ENCODE results near the gene GOT2.
"Not testable (repeated sequence)": the region's sequence is repeated elsewhere in the genome, so short reads cannot be mapped to it uniquely, and the experiment has no call there.

Gene GOT2

DNA sequence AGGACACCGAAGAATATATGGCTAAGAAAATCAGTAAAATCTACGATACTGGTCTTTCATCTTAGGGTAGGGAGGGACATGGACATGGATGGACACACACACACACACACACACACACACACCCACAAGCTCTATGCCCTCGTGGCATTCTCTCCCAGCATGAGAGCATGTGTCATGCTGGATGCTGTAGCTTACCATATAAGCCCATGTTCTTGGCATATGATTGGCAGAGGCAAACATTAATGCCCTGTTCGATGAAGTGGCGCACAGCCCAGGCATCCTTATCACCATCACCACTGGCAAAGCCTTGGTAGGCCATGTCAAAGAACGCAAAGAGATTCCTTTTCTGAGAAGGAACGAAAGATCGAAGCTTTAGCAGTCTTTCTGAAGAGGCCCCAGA, 17.6 kb downstream of the GOT2 start:
- DNase-seq, result no peak

DNA sequence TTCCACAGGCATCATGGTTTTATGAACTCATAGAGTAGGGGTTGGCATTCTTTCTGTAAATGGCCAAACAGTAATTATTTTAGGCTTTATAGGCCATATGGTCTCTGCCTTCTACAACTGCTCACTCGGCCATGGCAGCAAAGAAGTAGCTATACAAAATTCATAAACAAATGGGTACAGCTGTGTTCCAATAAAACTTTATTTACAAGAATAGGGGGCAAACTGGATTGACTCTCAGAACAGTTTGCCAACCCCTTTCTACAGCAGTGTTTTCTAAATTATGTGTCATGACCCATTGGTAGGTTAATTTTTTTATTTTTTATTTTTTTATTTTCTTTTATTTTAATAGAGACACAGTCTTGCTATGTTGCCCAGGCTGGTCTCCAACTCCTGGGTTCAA, 20.4 kb downstream of the GOT2 start:
- DNase-seq, result no peak

DNA sequence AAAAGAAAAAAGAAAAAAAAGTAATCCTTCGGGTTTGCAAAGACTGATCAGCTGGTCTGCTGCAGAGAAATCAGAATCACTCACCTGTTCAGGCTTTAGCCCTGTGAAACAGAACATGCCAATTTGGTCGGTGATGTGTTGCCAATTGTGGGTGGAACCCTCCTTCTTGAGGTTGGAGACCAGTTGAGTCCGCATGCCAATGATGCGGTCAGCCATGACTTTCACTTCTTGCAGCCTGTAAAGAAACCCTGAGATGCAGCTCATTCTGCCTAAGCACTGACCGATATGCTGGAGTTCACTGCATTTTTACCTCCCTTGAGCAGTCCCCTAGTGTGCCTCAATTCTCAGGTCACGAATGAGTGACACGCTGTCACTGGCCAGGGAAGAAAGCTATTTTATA, 24.8 kb downstream of the GOT2 start:
- DNase-seq, result no peak

DNA sequence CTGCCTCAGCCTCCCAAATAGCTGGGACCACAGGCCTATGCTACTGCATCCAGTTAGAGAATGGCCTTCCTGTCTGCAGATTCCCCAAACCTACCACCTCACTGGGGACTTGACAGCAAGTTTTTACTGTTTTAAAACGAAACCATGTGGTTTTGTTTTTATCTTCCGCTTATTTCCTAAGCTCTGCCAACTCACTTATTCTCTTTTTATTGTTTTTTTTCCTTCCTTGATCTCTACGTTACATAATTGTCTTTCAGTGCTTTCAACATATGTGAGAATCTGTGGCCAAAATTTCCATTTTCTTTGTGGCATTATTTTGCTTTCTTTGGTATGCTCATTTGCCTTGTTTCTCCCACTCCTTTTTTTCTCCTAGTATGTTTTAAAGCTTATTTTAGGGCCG, 35.0 kb downstream of the GOT2 start:
- DNase-seq, result no peak

DNA sequence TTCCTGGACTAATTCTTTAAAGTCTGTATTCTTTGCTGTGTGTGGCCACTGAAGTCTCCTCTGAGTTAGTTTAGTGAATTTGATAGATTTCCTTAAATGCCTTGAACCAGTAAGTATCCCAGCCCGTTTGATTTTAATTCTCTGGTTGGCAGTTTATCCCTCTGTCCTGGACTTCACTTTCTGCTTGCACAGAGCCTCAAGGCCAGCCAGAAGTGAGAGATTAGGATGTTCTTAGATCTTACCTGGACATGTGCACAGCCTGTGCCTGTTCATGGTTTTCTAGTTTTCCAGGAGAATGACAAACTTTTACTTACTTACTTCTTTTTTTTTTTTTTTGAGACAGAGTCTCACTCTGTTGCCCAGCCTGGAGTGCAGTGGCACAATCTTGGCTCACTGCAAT, 38.7 kb downstream of the GOT2 start:
- no peak for DNase-seq

DNA sequence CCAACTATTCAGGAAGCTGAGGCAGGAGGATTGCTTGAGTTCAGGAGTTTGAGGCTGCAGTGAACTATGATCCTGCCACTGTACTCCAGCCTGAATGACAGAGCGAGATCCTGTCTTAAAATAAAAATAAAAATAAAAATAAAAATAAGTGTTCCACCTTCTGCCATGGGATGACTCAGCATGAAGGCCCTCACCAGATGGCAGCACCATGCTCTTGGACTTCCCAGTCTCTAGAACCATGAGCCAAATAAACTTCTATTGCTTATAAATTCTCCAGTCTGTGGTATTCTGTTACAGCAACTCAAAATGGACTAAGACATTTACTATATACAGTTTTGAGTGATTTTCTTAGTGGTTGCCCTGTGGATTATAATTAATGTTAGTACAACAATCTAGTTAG, 41.7 kb downstream of the GOT2 start:
- no peak for DNase-seq

DNA sequence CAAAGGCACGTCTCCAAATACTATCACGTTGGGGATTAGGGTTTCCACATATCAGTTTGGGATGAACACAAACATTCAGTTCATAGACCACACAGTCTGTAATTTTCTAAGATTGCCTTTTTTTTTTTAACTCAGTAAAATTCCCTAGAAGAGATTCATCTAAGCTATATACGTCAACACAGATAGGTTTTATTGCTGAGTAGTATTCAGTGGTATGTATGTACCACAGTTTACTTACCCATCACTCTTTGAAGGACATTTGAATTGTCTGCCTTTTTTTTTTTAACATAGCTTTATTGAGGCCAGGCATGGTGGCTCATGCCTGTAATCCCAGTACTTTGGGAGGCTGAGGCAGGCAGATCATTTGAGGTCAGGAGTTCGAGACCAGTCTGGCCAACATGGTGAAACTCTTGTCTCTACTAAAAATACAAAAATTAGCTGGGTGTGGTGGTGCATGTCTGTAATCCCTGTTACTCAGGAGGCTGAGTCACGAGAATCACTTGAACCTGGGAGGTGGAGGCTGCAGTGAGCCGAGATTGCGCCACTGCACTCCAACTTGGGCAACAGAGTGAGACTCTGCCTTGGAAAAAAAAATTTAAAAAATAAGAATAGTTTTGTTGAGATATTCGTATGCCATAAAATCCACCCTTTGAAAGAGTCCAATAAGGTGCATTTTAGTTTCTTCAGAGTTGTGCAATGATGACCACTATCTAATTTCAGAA, 47.0 kb downstream of the GOT2 start:
- DNase-seq, result not testable (repeated sequence)

DNA sequence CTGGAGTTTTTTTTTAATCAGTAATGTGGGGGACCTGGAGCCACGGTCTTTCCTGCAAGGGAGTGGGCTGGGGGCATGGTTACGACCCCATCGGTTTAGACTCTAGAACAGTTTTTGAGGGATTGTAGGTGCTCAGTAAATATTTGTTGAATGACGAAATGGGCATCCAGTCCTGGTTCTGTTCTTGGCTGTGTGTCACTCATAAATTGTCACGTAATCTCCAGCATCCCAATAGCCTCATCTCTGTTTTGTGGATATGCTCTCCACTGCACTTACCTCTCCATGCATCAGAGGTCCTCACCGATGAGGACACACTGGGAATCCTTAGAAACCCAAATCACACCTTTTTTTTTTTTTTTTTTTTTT, 49.0 kb downstream of the GOT2 start:
- DNase-seq, result no peak

DNA sequence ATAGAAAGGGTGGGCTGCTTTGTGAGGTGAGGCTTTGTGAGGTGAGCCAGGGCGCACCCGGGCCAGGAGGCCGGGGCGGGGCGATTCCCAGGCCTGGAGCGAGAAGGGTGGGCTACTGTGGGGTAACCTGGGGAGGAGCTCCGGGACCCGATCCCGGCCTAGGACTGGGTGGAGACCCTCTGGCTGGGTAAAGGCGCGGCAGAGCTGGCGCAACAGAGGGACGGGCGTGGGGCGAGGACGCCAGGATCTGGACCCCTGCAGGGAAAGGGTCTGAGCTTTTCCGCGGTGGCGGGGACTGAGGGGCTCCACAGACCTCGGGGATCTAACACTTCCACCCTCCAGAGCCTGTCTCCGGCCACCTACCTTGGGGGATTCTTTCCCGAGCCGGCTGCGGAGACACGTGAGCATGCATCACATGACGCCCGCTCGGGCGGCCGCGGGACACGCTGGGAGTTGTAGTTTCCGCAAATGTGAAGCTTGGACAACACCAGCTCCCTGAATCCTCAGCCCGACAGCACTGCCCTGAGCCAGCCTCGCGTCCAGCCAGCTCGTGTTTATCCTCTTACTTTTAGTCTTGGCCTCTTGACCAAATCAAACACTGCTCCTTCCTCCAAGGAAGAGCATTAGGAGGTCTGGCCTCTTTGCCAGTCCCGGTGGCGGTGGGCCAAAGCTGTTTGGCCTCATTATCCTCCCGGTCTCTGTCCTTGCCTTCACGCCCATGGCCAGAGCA, 49.6 kb downstream of the GOT2 start, which contains the start of gene SLC38A7:
TSS of gene SLC38A7 (minus strand) at position 417 of the 730 bp plus-strand sequence. CDS start 4,644 bp downstream, outside the sequence.
- peak; percentile 48 for DNase-seq

DNA sequence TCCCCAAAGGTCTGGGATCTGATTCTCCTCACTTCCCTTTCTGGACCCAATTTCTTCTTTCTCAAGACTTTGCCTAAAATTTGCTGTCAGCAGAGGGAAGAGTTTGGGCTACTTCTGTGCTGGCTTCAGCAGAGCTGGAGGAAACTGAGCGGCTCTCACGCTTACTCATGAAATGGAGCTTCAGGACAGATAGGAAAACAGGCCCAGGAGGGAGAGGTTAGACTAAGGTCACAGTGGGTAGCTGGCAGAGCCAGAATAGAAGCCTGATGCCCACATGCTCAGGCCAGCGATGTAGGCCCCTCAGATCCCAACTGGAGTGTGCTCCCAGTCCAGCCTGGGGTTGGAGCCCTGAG, 50.1 kb downstream of the GOT2 start:
- DNase-seq, result no peak

DNA sequence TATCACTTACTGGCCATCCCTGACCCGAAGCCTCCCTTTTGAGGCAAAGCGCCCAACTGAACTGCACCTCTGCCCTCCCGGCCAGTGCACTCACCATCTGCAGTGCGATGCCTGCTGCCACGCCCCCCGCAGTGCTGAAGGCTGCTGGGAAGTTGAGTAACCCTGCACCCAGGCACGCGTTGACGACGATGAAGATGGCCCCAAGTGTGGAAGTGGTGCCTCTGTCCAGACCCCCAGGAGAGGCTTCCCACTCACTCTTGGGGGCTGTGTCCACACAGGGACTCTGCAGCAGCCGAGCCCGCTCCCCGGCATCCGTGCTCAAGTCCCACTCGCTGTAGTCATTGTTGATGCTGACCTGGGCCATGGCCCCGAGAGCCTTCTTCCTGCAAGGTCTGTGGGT, 54.4 kb downstream of the GOT2 start:
- DNase-seq, result no peak

DNA sequence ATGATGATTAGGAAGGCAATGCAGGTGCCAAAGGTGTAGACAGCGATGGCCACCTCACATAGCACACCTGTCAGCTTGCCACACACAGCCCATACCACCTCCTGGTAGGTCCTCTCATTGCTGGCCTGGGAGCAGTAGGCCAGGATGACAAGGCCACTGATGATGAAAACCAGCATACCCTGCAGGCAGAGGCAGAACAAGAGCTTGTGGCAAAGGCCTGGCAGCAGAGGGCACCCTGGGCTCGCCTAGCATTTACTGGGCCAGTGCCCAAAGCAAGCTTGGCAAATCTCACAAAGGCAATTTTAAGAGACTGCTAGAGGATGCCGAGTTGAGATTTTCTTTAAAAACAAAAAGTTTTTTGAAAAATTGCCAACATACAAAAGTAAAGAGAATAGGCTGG, 55.4 kb downstream of the GOT2 start:
- DNase-seq, result no peak

DNA sequence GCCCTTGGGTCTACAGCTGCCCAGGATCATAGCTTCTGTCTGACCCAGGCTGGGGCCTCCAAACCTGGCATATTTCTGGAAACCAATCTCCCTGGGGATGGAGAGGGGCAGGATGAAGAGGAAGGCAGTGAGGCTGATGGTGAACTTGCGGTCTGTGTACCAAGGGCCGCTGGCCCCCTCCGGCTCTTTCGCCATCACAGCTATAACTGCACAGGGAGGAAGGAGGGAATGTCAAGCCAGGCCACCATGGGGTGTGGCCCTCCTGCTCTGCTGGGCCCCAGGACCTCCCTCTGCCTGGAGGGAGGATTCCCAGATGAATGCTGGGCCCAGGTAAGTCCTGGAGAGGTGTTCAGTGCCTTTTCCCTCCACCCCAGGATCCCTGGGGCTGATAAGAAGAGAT, 55.8 kb downstream of the GOT2 start:
- DNase-seq, result no peak

DNA sequence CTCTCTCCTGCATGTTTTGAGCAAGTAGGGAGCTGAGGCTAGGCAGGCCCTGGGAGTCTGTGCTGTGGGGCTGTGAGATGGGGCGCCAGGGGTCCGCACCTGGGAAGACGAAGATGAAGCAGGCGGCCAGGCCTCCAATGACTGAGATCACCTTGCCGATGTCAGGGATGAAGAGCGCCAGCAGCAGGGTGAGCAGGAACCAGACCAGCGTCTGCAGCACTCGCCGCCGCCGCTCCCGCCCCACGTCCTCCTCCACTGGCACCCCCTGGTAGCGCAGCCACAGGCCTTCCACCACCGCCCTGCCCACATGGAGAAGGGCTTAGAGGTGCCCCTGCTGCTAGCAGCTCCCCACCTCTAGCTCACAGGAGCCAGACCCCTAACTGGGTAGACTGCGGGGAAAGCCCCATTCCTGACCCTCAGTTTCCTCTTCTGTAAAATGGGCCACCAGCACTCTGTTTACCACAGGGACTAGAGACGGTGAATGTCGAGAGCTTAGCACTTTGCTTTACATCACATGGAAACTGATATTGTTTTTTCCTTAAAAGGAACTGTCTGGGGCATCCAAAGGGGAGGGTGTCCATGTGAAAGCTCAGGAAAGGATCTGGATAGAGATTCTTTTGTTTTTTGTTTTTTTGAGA, 63.1 kb downstream of the GOT2 start:
- no peak for DNase-seq

DNA sequence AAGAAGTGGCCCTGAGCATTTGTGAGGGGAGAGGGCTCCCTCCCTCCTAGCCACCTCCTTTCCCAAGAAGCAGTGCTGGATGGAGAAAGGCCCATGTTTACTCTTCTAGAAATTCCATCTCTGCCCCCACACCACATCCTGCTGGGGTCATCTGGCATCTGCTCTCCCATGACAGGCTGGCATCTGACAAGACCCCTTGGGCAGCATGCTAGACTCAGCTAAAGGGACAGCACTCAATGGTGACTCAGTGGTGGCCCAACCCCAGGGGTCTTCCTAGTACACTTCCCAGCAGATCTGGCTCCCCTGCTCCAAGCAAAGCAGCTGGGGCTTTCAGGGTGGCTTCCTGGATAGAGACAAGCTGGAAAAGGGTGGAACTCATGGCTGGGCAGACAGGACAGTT, 63.9 kb downstream of the GOT2 start:
- DNase-seq, result no peak

DNA sequence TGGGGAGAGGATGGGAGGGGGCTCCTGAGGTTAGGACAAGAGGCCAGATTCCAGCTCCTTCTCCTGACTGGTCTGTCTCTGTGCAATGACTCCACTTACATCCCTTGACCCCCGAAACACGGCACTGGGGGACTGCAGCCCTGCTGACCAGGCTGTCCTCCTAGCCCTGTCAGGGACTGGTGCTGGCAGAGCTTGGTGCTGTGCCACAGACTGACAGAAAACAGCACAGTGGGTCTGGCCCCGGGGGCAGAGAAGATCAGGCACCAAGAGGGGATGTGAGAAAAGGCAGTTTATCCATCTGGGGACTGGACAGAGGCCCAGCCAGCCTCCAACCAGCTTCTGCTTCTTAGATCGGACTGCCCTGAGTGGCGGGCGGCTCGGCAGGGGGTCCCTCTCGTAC, 68.9 kb downstream of the GOT2 start:
- DNase-seq, result no peak

DNA sequence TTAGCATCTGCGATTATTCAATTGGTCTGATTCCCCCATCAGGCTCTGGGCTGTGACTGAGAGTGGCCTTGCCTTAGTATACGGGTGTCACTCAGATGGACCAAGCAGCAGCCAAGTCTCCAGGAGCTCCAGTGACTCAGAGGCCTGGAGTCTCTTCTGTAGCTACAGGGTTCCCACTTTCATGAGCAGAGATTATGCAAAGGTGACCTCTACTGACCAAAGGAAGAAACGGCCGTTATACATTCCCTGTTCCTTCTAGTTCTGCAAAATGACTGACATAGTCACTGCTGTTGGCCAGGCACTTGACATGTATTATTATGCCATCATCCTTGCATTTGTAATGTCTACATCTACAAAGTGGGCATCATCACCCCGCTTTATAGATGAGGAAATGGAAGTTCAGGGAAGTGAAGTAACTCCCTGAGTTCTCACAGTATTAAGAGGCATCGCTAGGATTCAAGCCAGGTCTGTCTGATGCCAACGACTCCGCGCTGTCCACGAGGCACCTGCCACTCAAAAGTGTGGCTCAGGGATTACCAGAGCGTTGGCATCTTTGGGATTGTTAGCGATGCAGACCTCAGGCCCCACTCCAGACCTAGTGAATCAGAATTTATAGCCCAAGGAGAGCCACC, 72.8 kb downstream of the GOT2 start:
- DNase-seq, result no peak

DNA sequence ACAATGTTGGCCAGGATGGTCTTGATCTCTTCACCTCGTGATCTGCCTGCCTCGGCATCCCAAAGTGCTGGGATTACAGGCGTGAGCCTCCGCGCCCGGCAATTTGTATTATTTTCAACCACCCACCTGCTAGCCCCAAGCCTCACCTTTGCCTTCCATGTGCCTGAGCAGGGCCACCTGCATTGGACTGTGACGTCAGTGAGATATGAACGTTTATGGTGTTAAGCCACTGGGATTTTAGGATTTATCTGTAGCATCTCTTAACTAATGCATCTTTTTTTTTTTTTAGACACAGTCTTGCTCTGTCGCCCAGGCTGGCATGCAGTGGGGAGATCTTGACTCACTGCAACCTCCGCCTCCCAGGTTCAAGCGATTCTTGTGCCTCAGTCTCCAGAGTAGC, 74.2 kb downstream of the GOT2 start:
- DNase-seq, result not testable (repeated sequence)

DNA sequence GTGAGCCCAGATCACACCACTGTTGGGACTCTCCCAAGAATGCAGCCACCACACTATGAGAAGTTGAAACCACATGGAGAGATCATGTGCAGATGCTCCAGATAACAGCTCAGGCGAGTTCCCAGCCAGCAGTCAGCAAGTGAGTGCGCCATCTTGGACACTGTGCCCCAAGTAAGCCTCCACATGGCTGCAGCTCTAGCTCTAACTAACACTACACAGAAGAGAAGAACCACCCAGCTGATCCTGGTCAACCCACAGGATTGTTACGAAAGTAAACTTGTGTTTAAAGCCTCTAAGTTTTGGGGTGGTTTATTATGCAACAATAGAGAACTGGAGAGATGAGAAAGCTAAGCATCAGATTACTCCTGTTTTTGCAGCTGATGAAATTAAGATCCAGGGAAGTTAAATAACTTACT, 75.3 kb downstream of the GOT2 start:
- no peak for DNase-seq
